NCI-H1694 (cell line): ENCODE results near the gene CTSA.
"Not testable (repeated sequence)": the region's sequence is repeated elsewhere in the genome, so short reads cannot be mapped to it uniquely, and the experiment has no call there.

Source experiments
- DNase-seq: peaks from one replicate; lab custom pipeline; 2025; lab: John Stamatoyannopoulos, UW

CTSA gene

GRCh38 chr20:45918182-45918737 lies 27.1 kb downstream of the CTSA start:
- DNase-seq = no peak

GRCh38 chr20:45918779-45919537 lies 27.8 kb downstream of the CTSA start:
- DNase-seq = no peak

GRCh38 chr20:45919542-45920399 lies 28.6 kb downstream of the CTSA start:
- DNase-seq = no peak

- no peak for DNase-seq
Measured at GRCh38 chr20:45920462-45921336, 29.6 kb downstream of the CTSA start.

GRCh38 chr20:45921337-45922189 lies 30.4 kb downstream of the CTSA start:
- DNase-seq = no peak

- no peak for DNase-seq
Measured at GRCh38 chr20:45924391-45925261, 33.5 kb downstream of the CTSA start.

- no peak for DNase-seq
Measured at GRCh38 chr20:45925821-45926506, 34.8 kb downstream of the CTSA start.

- no peak for DNase-seq
Measured at GRCh38 chr20:45926731-45927070, 35.6 kb downstream of the CTSA start.

- DNase-seq = no peak
Measured at GRCh38 chr20:45927071-45927878, 36.1 kb downstream of the CTSA start.

GRCh38 chr20:45931680-45932079 lies 40.5 kb downstream of the CTSA start:
- DNase-seq = not testable (repeated sequence)

- peak; percentile 53 for DNase-seq
Measured at GRCh38 chr20:45933266-45934045, 42.3 kb downstream of the CTSA start.

- peak; percentile 70 for DNase-seq
Measured at GRCh38 chr20:45934046-45934585, 43.0 kb downstream of the CTSA start.

GRCh38 chr20:45934586-45935415 lies 43.7 kb downstream of the CTSA start, which contains the start of gene PCIF1:
TSS of gene PCIF1 (plus strand) at chr20:45934683. CDS start at chr20:45939000, 4,317 bp downstream.
- DNase-seq = peak; percentile 90

GRCh38 chr20:45935416-45936046 lies 44.4 kb downstream of the CTSA start:
- DNase-seq = no peak

- no peak for DNase-seq
Measured at GRCh38 chr20:45937765-45938164, 46.6 kb downstream of the CTSA start.
